H1 (cell line): Measurements from ENCODE around the gene VPS35.

Experiments
- BRCA1 ChIP-seq: IDR thresholded peaks from 2 replicates; pipeline ENCODE4 v1.6.1; 2012; ENCODE audit warnings: low read depth, low read length, improper control_type of control experiment
- CEBPB ChIP-seq: IDR thresholded peaks from 2 replicates; pipeline ENCODE4 v1.6.1; 2012; ENCODE audit warnings: low read depth, low read length
- POLR2AphosphoS5 ChIP-seq: IDR thresholded peaks from 2 replicates; pipeline ENCODE4 v1.6.1; 2011; ENCODE audit warnings: low read depth, low read length
- RFX5 ChIP-seq: IDR thresholded peaks from 2 replicates; pipeline ENCODE4 v1.6.1; 2011; ENCODE audit warnings: low read depth, low read length, improper control_type of control experiment, borderline replicate concordance
- SP2 ChIP-seq: IDR thresholded peaks from 2 replicates; pipeline ENCODE4 v1.6.1; 2012; ENCODE audit warnings: mild to moderate bottlenecking, low read length, inconsistent platforms
- SRF ChIP-seq: IDR thresholded peaks from 2 replicates; pipeline ENCODE4 v1.6.1; 2011; ENCODE audit warnings: mild to moderate bottlenecking, low read depth, low read length, moderate library complexity
- TAF1 ChIP-seq: IDR thresholded peaks from 2 replicates; pipeline ENCODE4 v1.6.1; 2011; ENCODE audit warnings: mild to moderate bottlenecking, low read depth, low read length
- TF ChIP-seq, protein P1 (sequence below), 3 experiments: IDR thresholded peaks; 1 replicate in 2 of 3; 2 replicates in 1 of 3; pipeline versions ENCODE4 v1.5.1 to v1.6.1; 2011; ENCODE audit warnings: low read length in 3 of 3, mild to moderate bottlenecking in 3 of 3, inconsistent platforms in 2 of 3, low read depth in 1 of 3, moderate library complexity in 1 of 3; ENCODE audit not compliant: insufficient read depth in 1 of 3; ENCODE audit errors: control extremely low read depth in 1 of 3

DNA sequence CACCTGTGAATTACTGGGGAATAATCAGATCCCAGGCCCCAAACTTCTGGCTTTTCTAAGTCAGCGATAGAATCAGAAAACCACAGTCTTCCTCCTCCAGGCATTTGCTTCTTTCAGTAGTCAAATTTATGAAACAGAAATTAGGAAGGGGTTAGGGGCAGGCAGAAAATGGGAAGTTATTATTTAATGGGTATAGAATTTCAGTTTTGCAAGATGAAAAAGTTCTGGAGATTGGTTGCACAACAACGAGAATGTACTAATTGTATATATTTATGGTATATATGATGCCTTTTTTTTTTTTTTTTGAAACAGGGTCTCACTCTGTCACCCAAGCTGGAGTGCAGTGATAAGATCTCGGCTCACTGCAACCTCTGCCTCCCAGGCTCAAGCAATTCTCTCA, 23.9 kb upstream of the VPS35 start:
- TF ChIP-seq SP2 (no peak), POLR2AphosphoS5 (no peak), RFX5 (no peak), TAF1 (no peak), SRF (no peak), BRCA1 (no peak), CEBPB (no peak)
- TF ChIP-seq, protein P1, sequence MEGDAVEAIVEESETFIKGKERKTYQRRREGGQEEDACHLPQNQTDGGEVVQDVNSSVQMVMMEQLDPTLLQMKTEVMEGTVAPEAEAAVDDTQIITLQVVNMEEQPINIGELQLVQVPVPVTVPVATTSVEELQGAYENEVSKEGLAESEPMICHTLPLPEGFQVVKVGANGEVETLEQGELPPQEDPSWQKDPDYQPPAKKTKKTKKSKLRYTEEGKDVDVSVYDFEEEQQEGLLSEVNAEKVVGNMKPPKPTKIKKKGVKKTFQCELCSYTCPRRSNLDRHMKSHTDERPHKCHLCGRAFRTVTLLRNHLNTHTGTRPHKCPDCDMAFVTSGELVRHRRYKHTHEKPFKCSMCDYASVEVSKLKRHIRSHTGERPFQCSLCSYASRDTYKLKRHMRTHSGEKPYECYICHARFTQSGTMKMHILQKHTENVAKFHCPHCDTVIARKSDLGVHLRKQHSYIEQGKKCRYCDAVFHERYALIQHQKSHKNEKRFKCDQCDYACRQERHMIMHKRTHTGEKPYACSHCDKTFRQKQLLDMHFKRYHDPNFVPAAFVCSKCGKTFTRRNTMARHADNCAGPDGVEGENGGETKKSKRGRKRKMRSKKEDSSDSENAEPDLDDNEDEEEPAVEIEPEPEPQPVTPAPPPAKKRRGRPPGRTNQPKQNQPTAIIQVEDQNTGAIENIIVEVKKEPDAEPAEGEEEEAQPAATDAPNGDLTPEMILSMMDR (IDR thresholded peaks at IDR 0.05; ENCODE audit: control extremely low read depth in 1 of 3, insufficient read depth in 1 of 3, low read depth in 1 of 3, low read length in 3 of 3): no peak
